Activated T-helper 1 cell treated with anti-CD3 and anti-CD28 coated beads, Interleukin-12 subunit alpha, Interleukin-12 subunit beta, Interleukin-2, Interleukin-4 antibody, amounts not matched to agents 30 ng/mL and 10 ng/mL and 1 ng/mL, durations not matched to agents 14 hours and 24 hours and 36 hours (primary cell): Measurements from ENCODE around the gene CACNA1C. TPM values are rescaled to one million over a fixed set of nuclear protein-coding genes. Genes with fewer than 3 reads are reported as not detected.

Experiments used
- DNase-seq: peaks from one replicate; pipeline ENCODE4 v3.0.0; 2021; ENCODE audit warnings: low spot score
- H3K27ac Mint-ChIP-seq: one replicate; pipeline ENCODE4 v1.8.0; 2021; ENCODE audit warnings: mild to moderate bottlenecking, mixed read lengths
- H3K27me3 Mint-ChIP-seq: one replicate; pipeline ENCODE4 v1.8.0; 2022; ENCODE audit warnings: mild to moderate bottlenecking, moderate library complexity, mixed read lengths; ENCODE audit not compliant: insufficient read depth
- H3K36me3 Mint-ChIP-seq: one replicate; pipeline ENCODE4 v1.8.0; 2021; ENCODE audit warnings: low read depth, mixed read lengths
- H3K4me1 Mint-ChIP-seq: one replicate; pipeline ENCODE4 v1.8.0; 2021; ENCODE audit warnings: low read depth, mixed read lengths
- H3K4me3 Mint-ChIP-seq: one replicate; pipeline ENCODE4 v1.8.0; 2021; ENCODE audit warnings: mild to moderate bottlenecking, moderate library complexity, mixed read lengths
- H3K9me3 Mint-ChIP-seq: one replicate; pipeline ENCODE4 v1.8.0; 2021; ENCODE audit warnings: mixed read lengths
- intact Hi-C: fragments of 100-400 bp; cut with micrococcal nuclease; formaldehyde crosslinking; loops from one replicate; pipeline ENCODE4 v1.15.1; 2024
- total RNA-seq: library from RNA; stranded (reverse); gene quantifications from 2 replicates; pipeline ENCODE4 v1.2.3, GENCODE V29; 2022

The CACNA1C gene
- total RNA-seq, 1 donor from 2014 or later: 0.18 TPM

DNA sequence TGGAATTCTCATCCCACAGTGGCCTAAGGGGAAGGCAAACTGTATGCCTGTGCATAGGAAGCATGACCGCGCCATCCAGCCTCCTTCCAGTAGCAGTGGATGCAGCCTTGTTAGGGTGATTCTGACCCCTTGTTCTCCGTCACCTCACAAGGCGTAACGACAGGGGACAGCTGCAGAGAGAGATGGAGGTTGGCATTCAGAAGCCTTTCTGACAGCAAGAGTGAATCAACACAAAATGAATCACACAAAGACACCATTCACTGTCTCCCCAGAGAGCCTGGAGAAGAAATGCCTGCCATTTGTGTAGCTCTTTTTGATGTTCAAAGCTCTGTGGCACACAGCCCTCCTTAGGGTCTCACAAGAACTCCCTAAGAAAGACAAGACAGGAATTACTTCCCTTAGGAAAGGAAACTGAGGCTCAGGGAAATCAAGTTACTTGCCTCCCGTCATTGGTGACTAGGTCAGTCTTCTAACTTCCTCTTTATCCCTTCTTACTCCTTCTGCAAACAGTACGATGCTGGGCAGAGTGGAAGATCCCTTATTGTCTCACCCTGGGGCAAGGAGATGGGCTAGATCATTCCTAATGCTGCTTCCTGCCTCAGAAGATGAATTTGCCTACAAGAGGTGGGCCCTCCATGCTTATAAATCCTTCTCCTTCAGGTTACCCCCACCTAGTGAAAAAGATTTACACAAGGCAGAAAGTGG is 280.9 kb downstream of the CACNA1C start:
- Mint-ChIP-seq H3K36me3 (no peaks in the 10 kb centered on the region), H3K4me1 (peaks cover 6% of the 10 kb centered on the region), H3K27ac (no peak overlapping the region), H3K9me3 (no peaks in the 10 kb centered on the region), H3K4me3 (no peak overlapping the region), H3K27me3 (peaks cover 20% of the 10 kb centered on the region)
- DNase-seq: no peak
- intact Hi-C loops: no loop called here

DNA sequence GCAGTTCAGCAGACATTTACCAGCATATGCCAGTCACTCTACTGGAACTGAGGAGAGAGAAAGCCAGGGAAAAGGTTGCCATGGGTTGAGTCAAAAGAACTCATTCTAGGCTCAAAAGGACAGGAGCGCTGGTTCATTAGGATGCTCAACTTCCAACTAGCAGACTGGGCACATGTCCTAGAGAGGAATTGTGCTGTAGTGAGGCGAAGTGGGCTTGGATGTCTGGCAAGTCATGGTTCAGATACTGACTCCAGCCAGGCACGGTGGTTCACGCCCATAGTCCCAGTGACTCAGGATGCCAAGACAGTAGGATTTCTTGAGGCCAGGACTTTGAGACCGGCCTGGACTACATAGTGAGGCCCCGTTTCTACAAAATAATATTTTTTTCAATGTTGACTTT is 281.5 kb downstream of the CACNA1C start:
- Mint-ChIP-seq H3K27ac (no peak overlapping the region), H3K36me3 (no peaks in the 10 kb centered on the region), H3K4me1 (peaks cover 6% of the 10 kb centered on the region), H3K27me3 (peaks cover 17% of the 10 kb centered on the region), H3K9me3 (no peaks in the 10 kb centered on the region), H3K4me3 (no peak overlapping the region)
- intact Hi-C loops: no loop called here
- no peak for DNase-seq

DNA sequence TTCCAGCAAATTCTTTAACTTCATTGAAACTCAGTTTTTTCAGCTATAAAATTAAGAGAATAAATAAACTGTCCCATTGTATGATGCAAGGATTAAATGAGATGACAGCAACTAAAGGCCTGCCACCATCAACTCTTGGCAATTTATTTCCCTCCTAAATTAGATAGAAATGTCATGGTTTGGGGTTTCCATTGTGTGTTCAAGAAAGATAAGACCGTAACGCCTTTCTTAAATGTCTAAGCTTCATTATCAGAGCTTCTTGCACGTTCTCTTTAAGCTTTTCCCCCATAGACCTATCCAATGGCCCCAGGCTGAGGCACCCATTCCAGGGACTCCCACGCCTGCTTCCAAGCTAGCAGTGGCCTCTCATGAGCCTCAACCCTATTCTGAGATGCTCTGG is 281.9 kb downstream of the CACNA1C start:
- DNase-seq: no peak
- Mint-ChIP-seq H3K4me1 (peaks cover 6% of the 10 kb centered on the region), H3K9me3 (no peaks in the 10 kb centered on the region), H3K27me3 (peaks cover 13% of the 10 kb centered on the region), H3K4me3 (no peak overlapping the region), H3K36me3 (no peaks in the 10 kb centered on the region), H3K27ac (no peak overlapping the region)
- intact Hi-C loops: no loop called here

DNA sequence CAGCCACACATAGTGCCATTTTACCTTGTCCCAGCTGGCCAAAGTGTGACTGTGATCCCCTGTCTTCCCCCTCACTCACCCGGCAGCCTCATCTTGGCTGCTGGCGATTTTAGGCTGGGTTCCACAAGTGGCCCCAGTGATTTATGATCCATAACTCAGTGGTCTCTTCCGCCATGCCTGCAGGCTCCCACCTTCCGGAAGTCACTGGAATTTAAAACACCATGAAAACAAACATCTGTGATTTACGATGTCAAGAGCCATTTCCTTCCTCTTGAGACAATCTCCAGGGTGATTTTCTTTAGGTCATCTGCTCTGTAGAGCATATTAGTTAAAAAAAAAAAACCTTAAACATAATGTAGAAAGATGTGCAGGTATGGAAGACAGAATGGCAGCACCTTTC is 282.3 kb downstream of the CACNA1C start:
- Mint-ChIP-seq H3K27me3 (peaks cover 13% of the 10 kb centered on the region), H3K4me3 (no peak overlapping the region), H3K4me1 (peaks cover 6% of the 10 kb centered on the region), H3K27ac (no peak overlapping the region), H3K36me3 (no peaks in the 10 kb centered on the region), H3K9me3 (no peaks in the 10 kb centered on the region)
- no peak for DNase-seq
- intact Hi-C loops: no loop called here

DNA sequence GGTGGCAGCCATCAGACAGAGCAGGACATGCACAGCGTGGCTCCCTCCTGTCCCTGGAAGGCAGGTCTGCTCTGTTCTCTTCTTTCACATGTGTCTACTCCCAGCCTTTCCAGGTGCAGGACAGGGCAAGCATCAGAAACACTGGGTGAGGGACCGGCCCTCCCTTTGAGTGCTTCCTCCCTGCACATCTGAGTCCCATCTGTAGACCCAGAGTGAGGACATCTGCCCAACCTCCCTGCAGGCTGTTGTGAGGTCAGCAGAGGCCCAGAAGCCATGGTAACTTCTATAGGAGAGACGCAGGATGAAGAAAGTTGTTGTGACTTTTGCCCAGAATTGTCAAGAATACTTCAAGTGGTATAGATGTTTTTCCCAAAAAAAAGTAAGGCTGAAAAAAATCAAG is 282.7 kb downstream of the CACNA1C start:
- intact Hi-C loops: no loop called here
- no peak overlapping the region for H3K27ac Mint-ChIP-seq
- no peak overlapping the region for H3K4me3 Mint-ChIP-seq
- H3K4me1 Mint-ChIP-seq: peaks cover 6% of the 10 kb centered on the region
- H3K27me3 Mint-ChIP-seq: peaks cover 11% of the 10 kb centered on the region
- H3K36me3 Mint-ChIP-seq: no peaks in the 10 kb centered on the region
- DNase-seq: no peak
- H3K9me3 Mint-ChIP-seq: no peaks in the 10 kb centered on the region

DNA sequence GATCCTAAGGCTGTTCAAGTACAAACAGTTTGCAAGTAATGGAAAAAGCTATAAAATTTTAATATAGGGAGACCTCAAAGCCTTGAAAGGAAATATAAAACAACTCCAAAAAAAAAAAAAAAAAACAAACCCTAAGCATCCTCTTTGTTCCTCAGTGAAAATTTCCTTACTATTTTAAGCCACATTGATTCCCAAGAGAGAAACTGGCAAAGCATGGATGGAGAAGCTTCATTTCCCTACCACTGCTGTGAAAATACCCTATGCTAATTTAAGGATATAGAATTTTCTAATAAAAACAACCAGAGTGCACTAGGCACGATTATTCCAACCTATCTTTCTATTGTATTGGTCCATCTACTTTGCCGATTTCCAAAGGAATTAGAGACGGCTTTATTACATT is 283.1 kb downstream of the CACNA1C start:
- H3K9me3 Mint-ChIP-seq: no peaks in the 10 kb centered on the region
- H3K4me3 Mint-ChIP-seq: no peak overlapping the region
- H3K27me3 Mint-ChIP-seq: peaks cover 11% of the 10 kb centered on the region
- H3K36me3 Mint-ChIP-seq: no peaks in the 10 kb centered on the region
- intact Hi-C loops: no loop called here
- no peak for DNase-seq
- H3K27ac Mint-ChIP-seq: no peak overlapping the region
- H3K4me1 Mint-ChIP-seq: peaks cover 6% of the 10 kb centered on the region

DNA sequence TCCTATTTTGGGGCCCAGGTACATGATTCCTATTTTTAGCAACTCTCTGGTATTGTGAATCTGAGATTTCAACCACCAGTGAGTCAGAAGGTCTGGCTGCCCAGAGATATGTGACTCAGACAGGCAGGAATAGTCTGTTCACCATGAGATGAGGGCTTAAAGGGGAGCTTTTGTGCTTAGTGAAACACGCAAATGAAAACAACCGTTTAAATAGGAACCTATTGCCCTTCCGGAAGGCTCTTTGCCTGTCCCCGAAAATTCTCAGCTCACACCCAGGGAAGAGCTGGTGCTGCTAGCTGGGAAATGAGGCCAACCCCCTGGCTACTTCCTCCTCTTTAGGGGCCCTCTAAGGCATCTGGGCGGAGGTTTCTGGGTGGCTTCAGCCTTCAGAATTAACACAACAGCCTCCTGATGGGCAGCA is 283.6 kb downstream of the CACNA1C start:
- intact Hi-C loops: no loop called here
- H3K4me1 Mint-ChIP-seq: peaks cover 6% of the 10 kb centered on the region
- peaks cover 8% of the 10 kb centered on the region for H3K27me3 Mint-ChIP-seq
- H3K27ac Mint-ChIP-seq: no peak overlapping the region
- no peak for DNase-seq
- H3K36me3 Mint-ChIP-seq: no peaks in the 10 kb centered on the region
- H3K4me3 Mint-ChIP-seq: no peak overlapping the region
- no peaks in the 10 kb centered on the region for H3K9me3 Mint-ChIP-seq

DNA sequence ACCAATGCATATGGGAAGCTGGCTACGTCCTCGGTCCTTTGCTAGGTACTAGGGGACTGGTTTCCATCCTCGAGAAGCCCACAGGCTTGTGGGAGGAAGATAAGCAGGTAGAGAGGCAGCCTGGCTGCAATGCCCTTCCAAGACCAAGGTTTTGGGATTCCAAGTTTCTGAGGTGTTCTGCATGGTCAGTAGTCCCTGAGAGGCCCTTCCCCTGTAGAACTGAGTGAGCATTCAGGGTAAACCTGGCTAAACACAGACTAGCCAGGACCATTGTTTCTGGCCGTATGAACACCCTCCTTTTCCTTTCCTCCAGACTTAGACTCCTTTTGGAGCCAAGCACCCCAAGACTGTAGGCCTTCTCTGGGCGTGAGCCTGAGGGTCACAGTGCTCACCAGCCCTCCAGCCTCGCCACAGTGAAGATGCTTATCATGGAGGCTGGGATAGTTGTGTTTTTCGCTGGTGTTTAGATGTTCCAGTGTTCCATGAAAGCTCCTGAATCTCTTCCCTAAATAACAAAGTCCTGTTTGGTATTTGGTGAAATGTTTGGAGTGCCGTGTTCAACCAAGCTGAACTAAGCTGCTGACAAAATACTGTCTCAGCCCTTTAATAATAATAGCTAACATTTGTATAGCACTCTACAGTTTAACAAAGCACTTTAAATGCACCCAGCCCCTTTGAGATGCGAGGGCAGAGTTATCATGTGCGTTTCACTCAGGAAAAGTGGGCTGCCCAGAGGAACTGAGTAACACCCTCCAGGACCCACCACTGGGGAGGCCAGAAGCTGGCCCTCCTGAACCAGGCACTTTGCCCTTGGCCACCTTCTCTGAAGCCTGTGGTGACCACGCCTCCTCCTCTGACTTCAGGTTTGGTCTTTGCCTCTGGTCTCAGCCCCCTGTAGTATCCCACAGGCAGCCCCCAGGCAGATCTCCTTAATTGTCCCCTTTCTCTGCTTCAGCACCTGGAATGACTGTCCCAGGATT is 284.5 kb downstream of the CACNA1C start:
- Mint-ChIP-seq H3K27me3 (peaks cover 10% of the 10 kb centered on the region), H3K36me3 (no peaks in the 10 kb centered on the region), H3K4me1 (peaks cover 6% of the 10 kb centered on the region), H3K9me3 (no peaks in the 10 kb centered on the region), H3K27ac (no peak overlapping the region), H3K4me3 (no peak overlapping the region)
- intact Hi-C loops: no loop called here
- DNase-seq: no peak

DNA sequence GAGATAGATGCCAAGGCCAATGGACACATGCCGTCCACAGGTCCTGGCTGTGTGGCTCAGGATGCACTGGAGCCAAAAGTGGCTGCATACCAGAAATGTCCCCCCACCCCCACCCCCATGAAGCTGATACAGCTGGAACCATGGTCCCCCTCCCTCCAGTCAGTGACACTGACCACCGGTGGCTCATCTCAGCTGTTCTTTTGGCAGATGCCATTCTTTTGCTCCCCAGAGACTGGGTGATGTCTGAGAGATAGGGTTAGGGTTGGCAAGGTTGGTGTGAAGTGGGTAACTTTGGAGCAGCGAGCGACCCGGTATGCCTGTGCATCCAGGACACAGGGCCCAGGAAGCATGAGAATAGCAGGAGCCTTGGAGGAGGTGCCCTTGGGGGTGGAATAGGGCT is 285.6 kb downstream of the CACNA1C start:
- peaks cover 14% of the 10 kb centered on the region for H3K27me3 Mint-ChIP-seq
- H3K4me1 Mint-ChIP-seq: peaks cover 6% of the 10 kb centered on the region
- no peak overlapping the region for H3K4me3 Mint-ChIP-seq
- no peak overlapping the region for H3K27ac Mint-ChIP-seq
- DNase-seq: no peak
- no peaks in the 10 kb centered on the region for H3K36me3 Mint-ChIP-seq
- H3K9me3 Mint-ChIP-seq: no peaks in the 10 kb centered on the region
- intact Hi-C loops: no loop called here

DNA sequence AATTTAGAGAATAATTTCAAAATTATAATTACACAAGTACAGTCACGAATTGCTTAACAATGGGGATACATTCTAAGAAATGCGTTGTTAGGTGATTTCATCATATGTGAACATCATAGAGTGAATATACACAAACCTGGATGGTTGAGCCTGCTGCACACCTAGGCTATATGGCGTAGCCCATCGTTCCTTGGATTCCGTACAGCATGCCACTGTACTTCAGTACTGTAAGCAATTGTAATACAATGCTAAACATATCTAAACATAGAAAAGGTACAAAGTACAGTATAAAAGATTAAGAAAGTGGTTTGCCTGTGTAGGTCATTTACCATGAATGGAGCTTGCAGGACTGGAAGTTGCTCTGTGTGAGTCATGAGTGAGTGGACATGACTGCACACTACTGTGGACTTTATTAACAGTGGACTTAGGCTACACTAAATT is 286.2 kb downstream of the CACNA1C start:
- H3K4me3 Mint-ChIP-seq: no peak overlapping the region
- no peaks in the 10 kb centered on the region for H3K36me3 Mint-ChIP-seq
- no peak for DNase-seq
- peaks cover 6% of the 10 kb centered on the region for H3K4me1 Mint-ChIP-seq
- intact Hi-C loops: no loop called here
- no peaks in the 10 kb centered on the region for H3K9me3 Mint-ChIP-seq
- H3K27ac Mint-ChIP-seq: no peak overlapping the region
- peaks cover 20% of the 10 kb centered on the region for H3K27me3 Mint-ChIP-seq

DNA sequence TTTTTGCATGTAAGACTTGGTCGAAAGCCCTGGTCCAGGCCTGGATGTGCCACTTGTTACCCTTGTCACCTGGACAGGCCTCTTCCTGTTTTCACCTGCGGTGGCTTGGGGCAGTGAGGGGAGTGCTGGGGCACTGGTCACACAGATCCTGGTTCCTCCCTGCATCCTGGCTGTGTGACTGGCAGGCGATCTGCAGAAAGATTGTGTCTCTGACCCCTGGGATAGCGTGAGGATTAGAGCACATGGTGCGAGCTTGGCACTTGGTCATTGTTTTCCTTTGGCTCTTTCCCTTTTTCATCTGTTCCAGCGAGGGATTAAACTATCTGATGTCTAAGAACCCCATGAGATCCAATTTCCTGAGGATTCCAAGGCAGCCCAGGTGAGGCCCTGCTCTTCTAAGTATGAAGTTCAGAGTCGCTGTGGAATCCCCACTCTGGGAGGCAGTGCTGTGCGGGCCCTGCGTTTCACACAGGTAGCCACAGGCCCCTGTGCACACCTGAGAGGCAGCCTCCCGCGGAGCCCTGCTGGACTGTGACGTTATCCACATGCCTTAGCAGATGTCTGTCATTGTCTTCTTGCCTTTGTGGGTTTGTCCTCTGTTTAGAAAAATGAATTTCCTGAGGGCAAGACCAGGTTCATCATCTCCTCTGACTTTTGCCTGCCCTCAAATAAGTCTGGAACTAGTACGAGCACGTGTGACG is 288.4 kb downstream of the CACNA1C start:
- no peaks in the 10 kb centered on the region for H3K9me3 Mint-ChIP-seq
- intact Hi-C loops: no loop called here
- peaks cover 29% of the 10 kb centered on the region for H3K27me3 Mint-ChIP-seq
- DNase-seq: no peak
- H3K27ac Mint-ChIP-seq: no peak overlapping the region
- H3K4me3 Mint-ChIP-seq: no peak overlapping the region
- H3K36me3 Mint-ChIP-seq: no peaks in the 10 kb centered on the region
- peaks cover 4% of the 10 kb centered on the region for H3K4me1 Mint-ChIP-seq

DNA sequence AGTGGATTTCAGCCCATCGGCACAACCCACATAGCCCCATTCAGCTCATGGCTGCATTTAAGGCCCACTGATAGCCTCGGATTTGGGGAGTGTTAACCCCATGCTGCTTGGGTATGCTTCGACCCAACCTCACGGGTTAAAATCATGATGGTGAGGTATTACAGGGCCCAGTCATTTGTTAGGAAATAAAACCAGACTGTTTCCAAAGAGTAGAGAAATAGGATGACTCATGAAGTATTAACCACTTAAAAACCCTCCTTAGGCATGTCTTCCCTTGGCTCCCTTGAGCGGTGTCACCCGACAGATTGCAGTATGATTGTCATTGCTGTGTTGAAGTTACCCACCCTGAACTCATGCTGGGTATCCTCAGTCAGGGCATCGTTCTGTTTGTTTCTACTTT is 289.1 kb downstream of the CACNA1C start:
- Mint-ChIP-seq H3K27me3 (peaks cover 26% of the 10 kb centered on the region), H3K36me3 (no peaks in the 10 kb centered on the region), H3K27ac (no peak overlapping the region), H3K4me1 (no peaks in the 10 kb centered on the region), H3K4me3 (no peak overlapping the region), H3K9me3 (no peaks in the 10 kb centered on the region)
- DNase-seq: no peak
- intact Hi-C loops: no loop called here

DNA sequence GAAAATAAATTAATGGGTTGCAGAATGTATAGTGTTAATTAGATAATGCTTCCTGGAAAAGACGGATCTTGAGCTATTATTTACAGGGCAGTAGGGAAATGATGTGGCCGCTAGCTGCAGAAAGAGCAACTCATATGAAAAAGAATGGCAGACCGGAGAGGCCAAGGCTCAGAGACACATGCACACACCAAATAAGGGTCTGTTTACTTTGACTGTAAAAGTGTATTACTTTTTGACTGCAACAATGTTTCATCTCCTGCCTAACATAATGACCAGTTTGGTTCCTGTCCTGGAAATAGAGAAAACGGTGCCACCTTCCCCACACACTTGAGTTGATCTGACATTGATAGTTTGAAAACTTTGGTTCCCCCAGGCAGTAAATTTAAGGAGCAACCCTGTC is 290.9 kb downstream of the CACNA1C start:
- H3K27me3 Mint-ChIP-seq: peaks cover 26% of the 10 kb centered on the region
- H3K4me1 Mint-ChIP-seq: no peaks in the 10 kb centered on the region
- H3K9me3 Mint-ChIP-seq: no peaks in the 10 kb centered on the region
- H3K36me3 Mint-ChIP-seq: no peaks in the 10 kb centered on the region
- no peak for DNase-seq
- no peak overlapping the region for H3K4me3 Mint-ChIP-seq
- no peak overlapping the region for H3K27ac Mint-ChIP-seq
- intact Hi-C loops: no loop called here
